H1 (cell line): Measurements from ENCODE around the gene EXOC1. TPM values are rescaled to one million over a fixed set of nuclear protein-coding genes. Genes with fewer than 3 reads are reported as not detected.
A peak's percentile ranks its signal among the peaks of the same experiment; 100 is the strongest.

Experiments used
- CTCF ChIA-PET: fragments of 300-600 bp; sonication (Branson Sonifier 250); formaldehyde crosslinking; loops from one replicate; lab custom pipeline; 2021; ENCODE audit not compliant: partially characterized antibody; lab: Charles Lee
- POLR2A ChIA-PET: fragments of 300-600 bp; sonication (Branson Sonifier 250); formaldehyde crosslinking; loops from one replicate; lab custom pipeline; 2021; ENCODE audit warnings: inconsistent platforms; ENCODE audit not compliant: partially characterized antibody; lab: Charles Lee
- DNase-seq, 2 experiments: peaks; one replicate each; pipeline versions ENCODE4 v3.0.0 to v3.0.0-alpha.2; 2010 to 2022; ENCODE audit warnings: low spot score in 2 of 2, low read depth in 1 of 2, mixed read lengths in 1 of 2
- FAIRE-seq: peaks from 2 replicates; lab custom pipeline; 2011; peaks lifted over from hg19 to GRCh38; lab: Jason Lieb, UNC
- H2AFZ ChIP-seq: 2 replicates; pipeline ENCODE4 v1.8.1; 2012; ENCODE audit warnings: low read length, inconsistent platforms
- H2AK5ac ChIP-seq: 2 replicates; pipeline ENCODE4 v1.6.1; 2013; ENCODE audit warnings: low read depth, low read length
- H2BK120ac ChIP-seq: replicated peaks from 2 replicates; pipeline ENCODE3; 2013; ENCODE audit warnings: low read depth, low read length, inconsistent platforms
- H2BK12ac ChIP-seq: 2 replicates; pipeline ENCODE4 v1.6.1; 2013; ENCODE audit warnings: low read depth, low read length
- H2BK15ac ChIP-seq: 2 replicates; pipeline ENCODE4 v1.6.1; 2013; ENCODE audit warnings: low read length
- H2BK20ac ChIP-seq: 2 replicates; pipeline ENCODE4 v1.6.1; 2013; ENCODE audit warnings: low read length
- H2BK5ac ChIP-seq: 2 replicates; pipeline ENCODE4 v1.6.1; 2013; ENCODE audit warnings: low read depth, low read length
- H3K14ac ChIP-seq: 2 replicates; pipeline ENCODE4 v1.6.1; 2013; ENCODE audit warnings: inconsistent platforms; ENCODE audit not compliant: insufficient read length
- H3K18ac ChIP-seq: 2 replicates; pipeline ENCODE4 v1.6.1; 2013; ENCODE audit warnings: low read length; ENCODE audit errors: extremely low read depth
- H3K23ac ChIP-seq: 2 replicates; pipeline ENCODE4 v1.6.1; 2013; ENCODE audit warnings: inconsistent platforms; ENCODE audit not compliant: insufficient read length
- H3K23me2 ChIP-seq: 2 replicates; pipeline ENCODE4 v1.6.1; 2013; ENCODE audit warnings: low read depth, low read length
- H3K27ac ChIP-seq: 2 replicates; pipeline ENCODE4 v1.6.1; 2011; ENCODE audit warnings: low read depth, low read length, inconsistent platforms
- H3K27me3 ChIP-seq, 4 experiments: replicated peaks in 1 of 4; 1 replicate in 1 of 4; 2 replicates in 3 of 4; pipeline versions ENCODE4 v1.6.1 to v1.8.1; 2011 to 2013; ENCODE audit warnings: low read length in 3 of 4, mild to moderate bottlenecking in 3 of 4, inconsistent platforms in 2 of 4, mixed read lengths in 2 of 4, moderate library complexity in 1 of 4; ENCODE audit not compliant: control insufficient read depth in 3 of 4, insufficient read depth in 3 of 4; ENCODE audit errors: extremely low read depth in 1 of 4
- H3K36me3 ChIP-seq, 4 experiments: 2 replicates each; pipeline versions ENCODE4 v1.6.1 to v1.8.1; 2011 to 2013; ENCODE audit warnings: mild to moderate bottlenecking in 4 of 4, low read length in 3 of 4, moderate library complexity in 2 of 4, control low read depth in 1 of 4, inconsistent platforms in 1 of 4; ENCODE audit not compliant: insufficient read depth in 4 of 4, control insufficient read depth in 2 of 4
- H3K4ac ChIP-seq: replicated peaks from 2 replicates; pipeline ENCODE3; 2013; ENCODE audit warnings: low read length, low read depth, mixed read lengths, inconsistent platforms; ENCODE audit not compliant: insufficient read length
- H3K4me1 ChIP-seq, 4 experiments: replicated peaks in 1 of 4; 1 replicate in 1 of 4; 2 replicates in 3 of 4; pipeline versions ENCODE4 v1.6.1 to v1.8.1; 2011 to 2013; ENCODE audit warnings: low read length in 3 of 4, inconsistent platforms in 2 of 4, mixed read lengths in 1 of 4; ENCODE audit not compliant: insufficient read depth in 4 of 4, control insufficient read depth in 3 of 4
- H3K4me2 ChIP-seq, 2 experiments: 2 replicates each; pipeline versions ENCODE4 v1.6.1 to v1.8.1; 2011 to 2013; ENCODE audit warnings: low read depth in 2 of 2, low read length in 2 of 2, control low read depth in 1 of 2, inconsistent platforms in 1 of 2, mild to moderate bottlenecking in 1 of 2; ENCODE audit not compliant: insufficient read depth in 1 of 2
- H3K4me3 ChIP-seq, 4 experiments: fragments of 200-600, 300-600 bp in 1 of 4; sonication (generic), shearing (Covaris generic), sonication (Bioruptor Twin) in 1 of 4; 2 replicates each; pipeline versions ENCODE4 v1.5.1 to v1.8.1; 2011 to 2016; ENCODE audit warnings: low read length in 4 of 4, low read depth in 3 of 4, control low read depth in 2 of 4, inconsistent platforms in 2 of 4, mild to moderate bottlenecking in 2 of 4, mixed read lengths in 1 of 4, moderate library complexity in 1 of 4; ENCODE audit not compliant: insufficient read depth in 2 of 4; ENCODE audit errors: extremely low read depth in 1 of 4
- H3K56ac ChIP-seq: replicated peaks from 2 replicates; pipeline ENCODE3; 2013; ENCODE audit warnings: low read depth, mild to moderate bottlenecking, mixed read lengths, low read length, inconsistent platforms; ENCODE audit not compliant: insufficient read length
- H3K79me1 ChIP-seq: 2 replicates; pipeline ENCODE4 v1.6.1; 2013; ENCODE audit warnings: low read depth, low read length, control low read depth
- H3K79me2 ChIP-seq, 2 experiments: 2 replicates each; pipeline versions ENCODE4 v1.6.1 to v1.8.1; 2012 to 2013; ENCODE audit warnings: low read length in 2 of 2, mild to moderate bottlenecking in 2 of 2, inconsistent platforms in 1 of 2; ENCODE audit not compliant: insufficient read depth in 2 of 2, control insufficient read depth in 1 of 2
- H3K9ac ChIP-seq, 4 experiments: replicated peaks in 1 of 4; 1 replicate in 1 of 4; 2 replicates in 3 of 4; pipeline versions ENCODE4 v1.6.1 to v1.8.1; 2011 to 2013; ENCODE audit warnings: low read depth in 3 of 4, low read length in 3 of 4, control low read depth in 2 of 4, mild to moderate bottlenecking in 2 of 4, moderate library complexity in 2 of 4, inconsistent platforms in 1 of 4; ENCODE audit errors: extremely low read depth in 1 of 4
- H3K9me3 ChIP-seq, 2 experiments: 2 replicates each; pipeline versions ENCODE4 v1.6.1 to v1.8.1; 2012 to 2013; ENCODE audit warnings: mild to moderate bottlenecking in 2 of 2, moderate library complexity in 2 of 2, control low read depth in 1 of 2, inconsistent platforms in 1 of 2, low read depth in 1 of 2, low read length in 1 of 2, mixed read lengths in 1 of 2; ENCODE audit not compliant: insufficient read depth in 2 of 2
- H4K20me1 ChIP-seq, 2 experiments: replicated peaks in 1 of 2; 2 replicates each; pipeline versions ENCODE3 to v1.8.1; 2011 to 2013; ENCODE audit warnings: inconsistent platforms in 2 of 2, low read length in 2 of 2, mild to moderate bottlenecking in 1 of 2; ENCODE audit not compliant: insufficient read depth in 2 of 2, control insufficient read depth in 1 of 2
- H4K5ac ChIP-seq: 2 replicates; pipeline ENCODE4 v1.6.1; 2013; ENCODE audit warnings: low read length, low read depth, mixed read lengths, inconsistent platforms; ENCODE audit not compliant: insufficient read length
- H4K8ac ChIP-seq: 2 replicates; pipeline ENCODE4 v1.8.0; 2013; ENCODE audit warnings: mild to moderate bottlenecking, moderate library complexity, low read length, inconsistent platforms; ENCODE audit not compliant: insufficient read depth; ENCODE audit errors: extremely low read depth
- H4K91ac ChIP-seq: replicated peaks from 2 replicates; pipeline ENCODE3; 2013; ENCODE audit warnings: low read length, mixed read lengths, inconsistent platforms; ENCODE audit not compliant: insufficient read length
- CTCF ChIP-seq, 3 experiments: IDR thresholded peaks; 1 replicate in 2 of 3; 2 replicates in 1 of 3; pipeline versions ENCODE4 v1.5.1 to v1.6.1; 2011; ENCODE audit warnings: low read length in 3 of 3, mild to moderate bottlenecking in 3 of 3, inconsistent platforms in 2 of 3, low read depth in 1 of 3, moderate library complexity in 1 of 3; ENCODE audit not compliant: insufficient read depth in 1 of 3; ENCODE audit errors: control extremely low read depth in 1 of 3
- RAD21 ChIP-seq, 2 experiments: IDR thresholded peaks in 1 of 2; conservative IDR thresholded peaks in 1 of 2; 2 replicates each; pipeline ENCODE4 v1.6.1; 2011; ENCODE audit warnings: low read depth in 2 of 2, low read length in 2 of 2, improper control_type of control experiment in 1 of 2, inconsistent platforms in 1 of 2, mild to moderate bottlenecking in 1 of 2, moderate library complexity in 1 of 2
- SUZ12 ChIP-seq: fragments of 200-600 bp; sonication (generic); IDR thresholded peaks from 2 replicates; pipeline ENCODE4 v1.6.1; 2012; ENCODE audit warnings: mild to moderate bottlenecking, inconsistent platforms, low read length, moderate library complexity, mixed read lengths
- WGBS, 2 experiments: shearing (Covaris generic) in 1 of 2; methylation state at CpG; one replicate each; pipeline versions ENCODE4 v1.1.6 to v1.1.7; 2013 to 2015; ENCODE audit warnings: low lambda C conversion rate in 2 of 2, mixed read lengths in 2 of 2, inconsistent platforms in 1 of 2, low coverage in 1 of 2, missing lambda C conversion rate in 1 of 2; ENCODE audit not compliant: insufficient replicate concordance in 2 of 2, insufficient coverage in 1 of 2, insufficient read length in 1 of 2; ENCODE audit errors: extremely low coverage in 1 of 2, missing lambda C conversion rate in 1 of 2; 5-methylcytosine and 5-hydroxymethylcytosine counted together
- polyA plus RNA-seq, 7 experiments: library from polyadenylated mRNA; depleted of rRNA in 3 of 7; stranded (reverse) in 5 of 7; unstranded in 2 of 7; fragments of >200 nt in 5 of 7; fragments of 200-250 nt in 2 of 7; gene quantifications; 1 replicate in 5 of 7; 2 replicates in 1 of 7; 4 replicates in 1 of 7; pipeline versions ENCODE4 v1.2.1 to v1.2.3, GENCODE V29; 2011 to 2013; ENCODE audit warnings: missing spikeins in 2 of 7, mixed read lengths in 2 of 7
- total RNA-seq: library from RNA; stranded (reverse); fragmentation: NEBNext Ultra II Directional; extraction: Animal tissue kit (Norgen Biotek cat#: 25700); gene quantifications from 2 replicates; pipeline ENCODE4 v1.2.1, GENCODE V29; 2021

EXOC1 gene
- total and polyA plus RNA-seq, 2 of the 8 experiments (the other 6 are each of a cell fraction or from before 2014, with no cell fraction given), result 5.9 to 19.6 TPM

- H4K20me1 ChIP-seq, result no peaks in the 10 kb centered on the region
- H2BK12ac ChIP-seq, result no peak overlapping the region
- no peak overlapping the region for H3K14ac ChIP-seq
- WGBS, 2 experiments, result 82% methylated on average over 1 of the region's 1 CpG; no CpG with 5 or more reads in 1 of the 2 experiments
- ChIA-PET POLR2A (no interaction called here), CTCF (interaction anchor here (0.6 to 1.5 kb wide), 7 partner anchors 16 to 1751 kb away, joined by 3 to 5 read pairs (median 4); no protein-coding TSS in a partner anchor)
- no peak overlapping the region for H2AFZ ChIP-seq
- no peak overlapping the region for H3K23ac ChIP-seq
- DNase-seq, result no peak
- H3K9me3 ChIP-seq, result no peaks in the 10 kb centered on the region
- H3K18ac ChIP-seq, result no peak overlapping the region
- no peak overlapping the region for H4K8ac ChIP-seq
- no peak overlapping the region for H3K56ac ChIP-seq
- no peak overlapping the region for H2BK20ac ChIP-seq
- H3K9ac ChIP-seq, result no peak overlapping the region
- H3K36me3 ChIP-seq, result peaks cover 0 to 9% (median 0%) of the 10 kb centered on the region in 4 experiments; a peak in 2 of 8 replicates
- H4K5ac ChIP-seq, result no peak overlapping the region
- no peak overlapping the region for H2BK5ac ChIP-seq
- no peak overlapping the region for H3K27ac ChIP-seq
- no peak overlapping the region for H3K4ac ChIP-seq
- no peaks in the 10 kb centered on the region for H3K4me1 ChIP-seq
- H3K4me3 ChIP-seq, result no peak overlapping the region
- no peaks in the 10 kb centered on the region for H3K79me1 ChIP-seq
- H3K23me2 ChIP-seq, result no peaks in the 10 kb centered on the region
- no peak overlapping the region for H3K4me2 ChIP-seq
- H2AK5ac ChIP-seq, result no peak overlapping the region
- H3K27me3 ChIP-seq, result no peaks in the 10 kb centered on the region
- H2BK120ac ChIP-seq, result no peak overlapping the region
- peak in 1 of 2 experiments; percentile 24; a peak in 1 of 4 replicates for TF ChIP-seq RAD21 (IDR thresholded peaks at IDR 0.05 in 1 of 2, conservative IDR thresholded peaks at IDR 0.05 in 1 of 2; ENCODE audit: low read depth in 2 of 2, low read length in 2 of 2)
- TF ChIP-seq SUZ12, result no peak
- peak in 1 of 3 experiments; percentile 27; a peak in 2 of 4 replicates for TF ChIP-seq CTCF (IDR thresholded peaks at IDR 0.05; ENCODE audit: control extremely low read depth in 1 of 3, insufficient read depth in 1 of 3, low read depth in 1 of 3, low read length in 3 of 3)
- H3K79me2 ChIP-seq, result no peaks in the 10 kb centered on the region
- no peak for FAIRE-seq
- H2BK15ac ChIP-seq, result no peak overlapping the region
- H4K91ac ChIP-seq, result no peak overlapping the region
Observed at GRCh38 chr4:55887594-55887993, 34.1 kb downstream of the EXOC1 start.
